NCI-H187 treated with DMSO at 0.1 percent for 48 hours (cell line): ENCODE measurements around the gene MICAL3.
"Not testable (repeated sequence)": the region's sequence is repeated elsewhere in the genome, so short reads cannot be mapped to it uniquely, and the experiment has no call there.

Experiments used
- DNase-seq: peaks from one replicate; lab custom pipeline; 2025; lab: John Stamatoyannopoulos, UW

Gene MICAL3

GRCh38 chr22:18059991-18060390 is 35.6 kb upstream of the MICAL3 start:
- no peak for DNase-seq

GRCh38 chr22:18059473-18059872 is 35.1 kb upstream of the MICAL3 start:
- no peak for DNase-seq

- no peak for DNase-seq
These were observed 34.7 kb upstream of the MICAL3 start for GRCh38 chr22:18059094-18059417.

- DNase-seq: no peak
These were observed 34.2 kb upstream of the MICAL3 start for GRCh38 chr22:18058371-18059093.

- no peak for DNase-seq
These were observed 33.3 kb upstream of the MICAL3 start for GRCh38 chr22:18057568-18058209.

GRCh38 chr22:18056807-18057474 is 32.6 kb upstream of the MICAL3 start:
- no peak for DNase-seq

- DNase-seq: no peak
These were observed 31.9 kb upstream of the MICAL3 start for GRCh38 chr22:18056161-18056666.

- no peak for DNase-seq
These were observed 31.3 kb upstream of the MICAL3 start for GRCh38 chr22:18055619-18056160.

- DNase-seq: not testable (repeated sequence)
These were observed 29.0 kb upstream of the MICAL3 start for GRCh38 chr22:18053216-18053946.

GRCh38 chr22:18051113-18051512 is 26.8 kb upstream of the MICAL3 start:
- DNase-seq: not testable (repeated sequence)

- no peak for DNase-seq
These were observed 25.7 kb upstream of the MICAL3 start for GRCh38 chr22:18050065-18050464.

GRCh38 chr22:18048441-18048898 is 24.1 kb upstream of the MICAL3 start:
- no peak for DNase-seq

GRCh38 chr22:18048041-18048440 is 23.7 kb upstream of the MICAL3 start:
- DNase-seq: no peak

- DNase-seq: no peak
These were observed 21.4 kb upstream of the MICAL3 start for GRCh38 chr22:18045794-18046193.

GRCh38 chr22:18044548-18045271 is 20.3 kb upstream of the MICAL3 start:
- DNase-seq: no peak

- no peak for DNase-seq
These were observed 18.3 kb upstream of the MICAL3 start for GRCh38 chr22:18042685-18043084.

- DNase-seq: not testable (repeated sequence)
These were observed 16.5 kb upstream of the MICAL3 start for GRCh38 chr22:18040898-18041297.

- DNase-seq: no peak
These were observed 11.4 kb upstream of the MICAL3 start for GRCh38 chr22:18035751-18036150.

- no peak for DNase-seq
These were observed 9.7 kb upstream of the MICAL3 start for GRCh38 chr22:18034076-18034475.

GRCh38 chr22:18033204-18033998 is 9.0 kb upstream of the MICAL3 start:
- no peak for DNase-seq
